Transverse colon (tissue), 4 donors: ENCODE data around the gene ANKRD52. TPM values are rescaled to one million over a fixed set of nuclear protein-coding genes. Genes with fewer than 3 reads are reported as not detected.

ENCODE experiments used
- DNase-seq: peaks from one replicate; pipeline ENCODE4 v3.0.0-alpha.2; 2019
- H3K27ac ChIP-seq, 4 donors: fragments of 200-600 bp; sonication (generic); 2 replicates each; pipeline ENCODE4 v1.5.1; 2016 to 2018; ENCODE audit warnings: inconsistent platforms in 4 of 4
- H3K27me3 ChIP-seq: fragments of 200-600 bp; sonication (generic); 2 replicates; pipeline ENCODE4 v1.5.1; 2017; ENCODE audit warnings: inconsistent platforms
- H3K36me3 ChIP-seq, 4 donors: fragments of 200-600 bp; sonication (generic); 2 replicates each; pipeline ENCODE4 v1.5.1; 2017 to 2019; ENCODE audit warnings: inconsistent platforms in 4 of 4
- H3K4me1 ChIP-seq, 4 donors: fragments of 200-600 bp; sonication (generic); 2 replicates each; pipeline ENCODE4 v1.5.1; 2017 to 2020; ENCODE audit warnings: inconsistent platforms in 4 of 4
- H3K4me3 ChIP-seq, 4 donors: fragments of 200-600 bp; sonication (generic); 1 replicate in 1 of 4; 2 replicates in 3 of 4; pipeline versions ENCODE4 v1.5.1 to v1.6.1; 2017 to 2019; ENCODE audit warnings: inconsistent platforms in 4 of 4
- H3K9me3 ChIP-seq, 2 donors: fragments of 200-600 bp; sonication (generic); 2 replicates each; pipeline ENCODE4 v1.5.1; 2017 to 2019; ENCODE audit warnings: inconsistent platforms in 2 of 2
- EP300 ChIP-seq: sonication (generic); formaldehyde crosslinking; IDR thresholded peaks from one replicate; pipeline ENCODE4 v1.6.1; 2017; ENCODE audit warnings: antibody characterized with exemption, low read depth
- POLR2A ChIP-seq: fragments of 450-650 bp; IDR thresholded peaks from one replicate; pipeline ENCODE4 v1.6.1; 2016; ENCODE audit warnings: antibody characterized with exemption, mild to moderate bottlenecking, moderate library complexity
- POLR2AphosphoS5 ChIP-seq, 3 donors: sonication (generic); formaldehyde crosslinking; IDR thresholded peaks; one replicate each; pipeline ENCODE4 v1.6.1; 2016; ENCODE audit warnings: antibody characterized with exemption in 3 of 3
- WGBS, 2 donors: methylation state at CpG; one replicate each; pipeline ENCODE4 v1.1.5; 2018; ENCODE audit warnings: low coverage in 1 of 2; 5-methylcytosine and 5-hydroxymethylcytosine counted together
- in situ Hi-C, 4 donors: fragments of 200-750 bp; cut with MboI; loops; one replicate each; pipeline versions ENCODE4 v1.15.0 to v1.15.1; 2017; ENCODE audit warnings: low sequenced_read_pairs in 3 of 4, low pct_ligation_motif_present in 1 of 4, low pct_unique_long_range_greater_than_20kb in 1 of 4
- intact Hi-C: fragments of 100-400 bp; cut with DNase I; formaldehyde crosslinking; loops from one replicate; pipeline ENCODE4 v1.15.1; 2023; ENCODE audit warnings: low total_unique reads
- total RNA-seq, 4 donors: library from RNA; depleted of rRNA; stranded (reverse); fragments of >200 nt; gene quantifications; one replicate each; pipeline ENCODE4 v1.1.0, GENCODE V29; 2016
- TF ChIP-seq, protein P1 (sequence below), 5 experiments: fragments of 200-600 bp in 3 of 5; fragments of 450-650 bp in 2 of 5; sonication (generic) in 3 of 5; IDR thresholded peaks; 1 replicate in 2 of 5; 2 replicates in 3 of 5; pipeline ENCODE4 v1.5.1; 2016 to 2017; ENCODE audit warnings: antibody characterized with exemption in 5 of 5, inconsistent platforms in 3 of 5, mild to moderate bottlenecking in 2 of 5, moderate library complexity in 1 of 5

The ANKRD52 gene
- total RNA-seq, 4 donors from 2014 or later, result 28.4 to 120 (median 40.0) TPM

DNA sequence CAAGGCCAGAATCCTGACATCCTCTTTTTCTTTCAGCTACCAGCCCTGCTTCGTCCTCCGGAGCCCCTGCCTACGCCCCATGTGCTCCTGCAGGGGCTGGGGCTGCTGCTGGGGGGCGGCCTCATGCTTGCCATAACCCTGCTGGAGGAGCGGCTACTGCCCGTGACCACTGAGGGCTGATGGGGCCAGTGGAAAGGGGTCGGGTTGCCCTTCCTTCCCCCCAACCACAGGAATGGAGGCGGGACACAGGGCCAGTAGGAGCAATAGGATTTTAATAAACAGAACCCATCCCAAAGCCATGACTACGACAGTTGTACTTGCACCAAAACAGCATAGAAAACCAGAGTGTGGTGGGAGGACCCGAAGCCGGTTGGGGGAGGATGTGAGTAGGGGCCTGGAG lies 20.6 kb downstream of the ANKRD52 start:
- Histone ChIP-seq H3K4me3 (no peak overlapping the region), H3K27me3 (no peaks in the 10 kb centered on the region), H3K27ac (no peak overlapping the region), H3K4me1 (no peaks in the 10 kb centered on the region), H3K9me3 (no peaks in the 10 kb centered on the region), H3K36me3 (peaks cover 0 to 16% (median 7%) of the 10 kb centered on the region in 4 donors)
- intact Hi-C loops, result no loop called here
- no peak for DNase-seq
- TF ChIP-seq POLR2AphosphoS5 (IDR thresholded peaks at IDR 0.05) (no peak), POLR2A (no peak), EP300 (no peak)
- 60 to 70% methylated on average over 2 to 11 of the region's 11 CpGs for WGBS, 2 donors
- in situ Hi-C loops, result no loop called here

DNA sequence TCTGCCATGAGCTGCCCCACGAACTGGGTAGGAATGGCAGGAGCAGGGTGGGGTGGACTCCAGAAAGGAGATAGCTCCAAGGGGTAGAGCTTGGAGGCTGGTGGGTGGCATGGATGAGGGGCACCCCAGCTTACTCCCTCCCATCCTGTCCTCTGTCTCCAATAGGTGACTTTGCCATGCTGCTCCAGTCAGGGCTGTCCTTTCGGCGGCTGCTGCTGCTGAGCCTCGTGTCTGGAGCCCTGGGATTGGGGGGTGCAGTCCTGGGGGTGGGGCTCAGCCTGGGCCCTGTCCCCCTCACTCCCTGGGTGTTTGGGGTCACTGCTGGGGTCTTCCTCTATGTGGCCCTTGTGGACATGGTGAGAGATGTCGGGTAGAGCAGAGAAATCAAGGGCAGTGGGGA lies 21.2 kb downstream of the ANKRD52 start:
- Histone ChIP-seq H3K4me3 (no peak overlapping the region), H3K36me3 (peaks cover 0 to 11% (median 4%) of the 10 kb centered on the region in 4 donors), H3K27me3 (no peaks in the 10 kb centered on the region), H3K4me1 (no peaks in the 10 kb centered on the region), H3K27ac (no peak overlapping the region), H3K9me3 (no peaks in the 10 kb centered on the region)
- no peak for DNase-seq
- intact Hi-C loops (no loop called here), in situ Hi-C loops (no loop called here)
- TF ChIP-seq, protein P1, sequence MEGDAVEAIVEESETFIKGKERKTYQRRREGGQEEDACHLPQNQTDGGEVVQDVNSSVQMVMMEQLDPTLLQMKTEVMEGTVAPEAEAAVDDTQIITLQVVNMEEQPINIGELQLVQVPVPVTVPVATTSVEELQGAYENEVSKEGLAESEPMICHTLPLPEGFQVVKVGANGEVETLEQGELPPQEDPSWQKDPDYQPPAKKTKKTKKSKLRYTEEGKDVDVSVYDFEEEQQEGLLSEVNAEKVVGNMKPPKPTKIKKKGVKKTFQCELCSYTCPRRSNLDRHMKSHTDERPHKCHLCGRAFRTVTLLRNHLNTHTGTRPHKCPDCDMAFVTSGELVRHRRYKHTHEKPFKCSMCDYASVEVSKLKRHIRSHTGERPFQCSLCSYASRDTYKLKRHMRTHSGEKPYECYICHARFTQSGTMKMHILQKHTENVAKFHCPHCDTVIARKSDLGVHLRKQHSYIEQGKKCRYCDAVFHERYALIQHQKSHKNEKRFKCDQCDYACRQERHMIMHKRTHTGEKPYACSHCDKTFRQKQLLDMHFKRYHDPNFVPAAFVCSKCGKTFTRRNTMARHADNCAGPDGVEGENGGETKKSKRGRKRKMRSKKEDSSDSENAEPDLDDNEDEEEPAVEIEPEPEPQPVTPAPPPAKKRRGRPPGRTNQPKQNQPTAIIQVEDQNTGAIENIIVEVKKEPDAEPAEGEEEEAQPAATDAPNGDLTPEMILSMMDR (IDR thresholded peaks at IDR 0.05), result no peak
- no peak for TF ChIP-seq POLR2AphosphoS5 (IDR thresholded peaks at IDR 0.05)
- TF ChIP-seq EP300, result no peak
- WGBS, 2 donors, result 62% methylated on average over 5 of the region's 5 CpGs; no CpG with 5 or more reads in 1 of the 2 donors

DNA sequence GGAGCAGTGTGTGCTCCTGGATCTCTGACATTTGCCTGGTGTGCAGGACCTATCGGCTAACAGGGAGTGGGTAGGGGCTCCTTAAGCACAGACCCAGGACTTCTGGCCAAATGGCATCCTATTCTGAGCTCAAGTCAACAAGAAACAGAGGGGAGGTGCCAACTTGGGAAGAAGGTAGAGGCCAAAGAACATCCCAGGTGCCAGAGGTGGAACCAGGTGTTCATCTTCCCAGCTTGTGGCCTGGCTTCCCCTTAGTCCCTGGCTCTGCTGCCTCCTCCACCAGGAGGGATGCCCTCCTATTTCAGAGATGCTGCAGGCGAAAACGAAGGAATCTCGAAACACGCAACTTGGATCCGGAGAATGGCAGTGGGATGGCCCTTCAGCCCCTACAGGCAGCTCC lies 22.1 kb downstream of the ANKRD52 start:
- Histone ChIP-seq H3K27ac (no peak overlapping the region), H3K36me3 (peaks cover 0 to 9% (median 3%) of the 10 kb centered on the region in 4 donors), H3K4me1 (peaks cover 0 to 2% (median 0%) of the 10 kb centered on the region in 4 donors), H3K9me3 (no peaks in the 10 kb centered on the region), H3K27me3 (no peaks in the 10 kb centered on the region), H3K4me3 (no peak overlapping the region)
- TF ChIP-seq, protein P1 (IDR thresholded peaks at IDR 0.05), result no peak
- TF ChIP-seq POLR2A (no peak), EP300 (no peak), POLR2AphosphoS5 (IDR thresholded peaks at IDR 0.05) (no peak)
- in situ Hi-C loops (no loop called here), intact Hi-C loops (no loop called here)
- WGBS, 2 donors, result 87% methylated on average over 6 of the region's 6 CpGs; no CpG with 5 or more reads in 1 of the 2 donors
- DNase-seq, result no peak

DNA sequence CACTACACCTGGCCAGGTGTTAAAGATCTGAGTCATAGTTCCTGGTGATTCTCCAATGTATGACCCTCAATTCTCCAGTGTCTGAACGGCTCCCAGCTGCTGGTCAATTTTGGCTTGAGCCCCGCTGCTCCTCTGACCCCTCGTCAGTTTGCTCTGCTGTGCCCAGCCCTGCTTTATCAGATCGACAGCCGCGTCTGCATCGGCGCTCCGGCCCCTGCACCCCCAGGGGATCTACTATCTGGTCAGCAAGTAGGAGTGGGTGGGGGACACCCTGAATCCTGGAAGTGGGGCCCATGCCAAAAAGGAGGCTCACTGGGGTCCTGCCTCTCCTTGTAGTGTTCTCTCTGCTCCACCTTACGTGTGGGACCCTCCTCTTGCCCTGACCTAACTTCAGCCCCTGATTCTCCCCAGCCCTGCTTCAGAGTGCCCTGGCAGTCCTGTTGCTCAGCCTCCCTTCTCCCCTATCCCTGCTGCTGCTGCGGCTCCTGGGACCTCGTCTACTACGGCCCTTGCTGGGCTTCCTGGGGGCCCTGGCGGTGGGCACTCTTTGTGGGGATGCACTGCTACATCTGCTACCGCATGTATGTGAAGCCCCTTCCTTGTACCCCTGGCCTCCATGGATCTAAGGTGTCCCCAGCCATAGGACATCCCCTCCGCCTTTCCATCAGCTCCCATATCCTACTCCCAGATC lies 23.3 kb downstream of the ANKRD52 start:
- intact Hi-C loops, result no loop called here
- 89% methylated on average over 16 of the region's 16 CpGs; no CpG with 5 or more reads in 1 of the 2 donors for WGBS, 2 donors
- in situ Hi-C loops, result no loop called here
- H3K36me3 ChIP-seq, result no peaks in the 10 kb centered on the region
- no peak overlapping the region for H3K27ac ChIP-seq
- H3K4me1 ChIP-seq, result peaks cover 0 to 7% (median 4%) of the 10 kb centered on the region in 4 donors
- TF ChIP-seq POLR2A (no peak), POLR2AphosphoS5 (IDR thresholded peaks at IDR 0.05) (no peak), EP300 (no peak)
- TF ChIP-seq, protein P1 (IDR thresholded peaks at IDR 0.05), result no peak
- no peak overlapping the region for H3K4me3 ChIP-seq
- no peaks in the 10 kb centered on the region for H3K27me3 ChIP-seq
- no peaks in the 10 kb centered on the region for H3K9me3 ChIP-seq
- no peak for DNase-seq
